Measurements from ENCODE around the gene SLC6A4. TPM values are rescaled to one million over a fixed set of nuclear protein-coding genes. Genes with fewer than 3 reads are reported as not detected.

SLC6A4 gene
- total RNA-seq, 1 experiment from 2014 or later: 0.02 TPM

DNA sequence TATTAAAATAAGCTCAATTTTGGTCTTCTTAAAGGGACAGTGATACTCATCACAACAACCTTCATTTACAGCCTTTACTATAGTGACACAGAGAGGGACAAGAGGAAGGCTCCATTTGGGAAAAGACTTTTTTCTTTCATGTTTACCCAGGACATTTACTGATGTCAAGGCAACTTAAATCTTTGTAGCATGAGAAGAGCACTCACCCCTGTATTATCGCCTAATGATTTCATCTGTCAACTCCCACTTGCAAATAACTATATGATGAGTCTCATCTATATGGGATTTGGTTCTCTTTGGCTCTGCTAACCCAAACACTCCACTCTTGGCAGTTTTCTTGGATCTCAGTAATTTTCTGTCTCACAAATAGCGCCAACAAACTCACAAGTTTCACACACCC lies 32.1 kb upstream of the SLC6A4 start:
- H3K4me2 ChIP-seq (ENCODE audit: insufficient read depth, insufficient read length, low read length): no peak overlapping the region
- no peak overlapping the region for H3K9ac ChIP-seq (ENCODE audit: extremely low read depth, insufficient read length, low read length)
- Mint-ChIP-seq H3K4me3 (no peak overlapping the region), H3K9me3 (no peaks in the 10 kb centered on the region), H3K27ac (no peak overlapping the region), H3K27me3 (ENCODE audit: low read depth) (no peaks in the 10 kb centered on the region), H3K36me3 (ENCODE audit: insufficient read depth in 1 of 3, low read depth in 3 of 3) (peaks cover 10 to 70% (median 45%) of the 10 kb centered on the region in 3 experiments; a peak in 6 of 7 replicates), H3K4me1 (no peaks in the 10 kb centered on the region)
- no CpG with 5 or more reads among the region's 2 CpGs for WGBS (ENCODE audit: extremely low coverage, insufficient read length, low lambda C conversion rate)
- no peaks in the 10 kb centered on the region for H3K27me3 ChIP-seq (ENCODE audit: insufficient read depth, low read length)
- H2AFZ ChIP-seq (ENCODE audit: low read length): no peak overlapping the region
- no peaks in the 10 kb centered on the region for H3K4me1 ChIP-seq (ENCODE audit: insufficient read depth, low read length)
- no peaks in the 10 kb centered on the region for H3K79me1 ChIP-seq (ENCODE audit: insufficient read depth, low read depth, low read length, poor library complexity, severe bottlenecking)
- no peak overlapping the region for H2BK15ac ChIP-seq (ENCODE audit: low read depth, low read length)
- H3K56ac ChIP-seq (ENCODE audit: insufficient read length, low read depth, low read length): no peak overlapping the region
- no peak for DNase-seq
- H3K14ac ChIP-seq (ENCODE audit: insufficient read depth, low read length): no peak overlapping the region
- H4K91ac ChIP-seq (ENCODE audit: insufficient read length, low read depth, low read length): no peak overlapping the region
- TF ChIP-seq, protein P1, sequence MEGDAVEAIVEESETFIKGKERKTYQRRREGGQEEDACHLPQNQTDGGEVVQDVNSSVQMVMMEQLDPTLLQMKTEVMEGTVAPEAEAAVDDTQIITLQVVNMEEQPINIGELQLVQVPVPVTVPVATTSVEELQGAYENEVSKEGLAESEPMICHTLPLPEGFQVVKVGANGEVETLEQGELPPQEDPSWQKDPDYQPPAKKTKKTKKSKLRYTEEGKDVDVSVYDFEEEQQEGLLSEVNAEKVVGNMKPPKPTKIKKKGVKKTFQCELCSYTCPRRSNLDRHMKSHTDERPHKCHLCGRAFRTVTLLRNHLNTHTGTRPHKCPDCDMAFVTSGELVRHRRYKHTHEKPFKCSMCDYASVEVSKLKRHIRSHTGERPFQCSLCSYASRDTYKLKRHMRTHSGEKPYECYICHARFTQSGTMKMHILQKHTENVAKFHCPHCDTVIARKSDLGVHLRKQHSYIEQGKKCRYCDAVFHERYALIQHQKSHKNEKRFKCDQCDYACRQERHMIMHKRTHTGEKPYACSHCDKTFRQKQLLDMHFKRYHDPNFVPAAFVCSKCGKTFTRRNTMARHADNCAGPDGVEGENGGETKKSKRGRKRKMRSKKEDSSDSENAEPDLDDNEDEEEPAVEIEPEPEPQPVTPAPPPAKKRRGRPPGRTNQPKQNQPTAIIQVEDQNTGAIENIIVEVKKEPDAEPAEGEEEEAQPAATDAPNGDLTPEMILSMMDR (conservative IDR thresholded peaks at IDR 0.05): no peak
- no peak overlapping the region for H2BK120ac ChIP-seq (ENCODE audit: low read depth, low read length, poor library complexity, severe bottlenecking)
- H3K23me2 ChIP-seq (ENCODE audit: insufficient read length, low read depth, low read length, poor library complexity, severe bottlenecking): no peaks in the 10 kb centered on the region
- no peaks in the 10 kb centered on the region for H3K79me2 ChIP-seq (ENCODE audit: insufficient read depth, low read length)
- H2AK5ac ChIP-seq (ENCODE audit: insufficient read length, low read length): no peak overlapping the region
- no peak overlapping the region for H2BK12ac ChIP-seq (ENCODE audit: insufficient read length, low read depth, low read length)
- no peak overlapping the region for H3K4ac ChIP-seq (ENCODE audit: low read depth, low read length)
- H2BK20ac ChIP-seq (ENCODE audit: low read depth, low read length, poor library complexity, severe bottlenecking): no peak overlapping the region
- no peak overlapping the region for H3T11ph ChIP-seq (ENCODE audit: low read length)
- H4K5ac ChIP-seq (ENCODE audit: insufficient read length, low read depth, low read length): no peak overlapping the region
- no peak overlapping the region for H3K27ac ChIP-seq (ENCODE audit: insufficient read length, low read depth, low read length)
- H3K9me3 ChIP-seq (ENCODE audit: control insufficient read depth, low read depth, low read length): no peaks in the 10 kb centered on the region
- no peaks in the 10 kb centered on the region for H4K20me1 ChIP-seq (ENCODE audit: control insufficient read depth, insufficient read depth, insufficient read length)
- H3K23ac ChIP-seq (ENCODE audit: insufficient read length, low read depth, low read length): no peak overlapping the region
- no peak overlapping the region for H3K18ac ChIP-seq (ENCODE audit: insufficient read length, low read depth, low read length)
- H2BK5ac ChIP-seq (ENCODE audit: insufficient read length, low read length): no peak overlapping the region
- H4K8ac ChIP-seq (replicated peaks; ENCODE audit: insufficient read length, low read depth, low read length): no peak overlapping the region

Data from H9 (cell line).